Naive thymus-derived CD4-positive, alpha-beta T cell (primary cell): Measurements from ENCODE around the gene ARHGEF7. TPM values are rescaled to one million over a fixed set of nuclear protein-coding genes. Genes with fewer than 3 reads are reported as not detected.
A peak's percentile ranks its signal among the peaks of the same experiment; 100 is the strongest.

ENCODE experiments used
- ATAC-seq: fragments of 150-1000 bp; cut with Tn5 transposase; 2 replicates; pipeline ENCODE4 v1.10.0; 2021; ENCODE audit warnings: mild to moderate bottlenecking, moderate library complexity
- CTCF ChIA-PET: fragments of 350-600 bp; sonication (Branson Sonifier 250); formaldehyde crosslinking; loops from one replicate; lab custom pipeline; 2021; ENCODE audit warnings: antibody characterized with exemption; lab: Charles Lee
- POLR2A ChIA-PET: fragments of 350-600 bp; sonication (Branson Sonifier 250); formaldehyde crosslinking; loops from one replicate; lab custom pipeline; 2021; ENCODE audit warnings: antibody characterized with exemption, inconsistent platforms; lab: Charles Lee
- DNase-seq, 9 donors: peaks; one replicate each; pipeline versions ENCODE4 v3.0.0 to v3.0.0-alpha.2; 2020 to 2022; ENCODE audit warnings: mixed read lengths in 1 of 9
- H3K27ac ChIP-seq: one replicate; pipeline ENCODE4 v1.7.0; 2013; ENCODE audit warnings: mild to moderate bottlenecking, low read depth, low read length, moderate library complexity
- H3K27me3 ChIP-seq, 2 donors: one replicate each; pipeline ENCODE4 v1.7.0; 2013; ENCODE audit warnings: low read length in 2 of 2, mild to moderate bottlenecking in 2 of 2, moderate library complexity in 2 of 2; ENCODE audit not compliant: control insufficient read depth in 2 of 2, insufficient read depth in 2 of 2
- H3K36me3 ChIP-seq, 3 experiments: 1 replicate in 2 of 3; 2 replicates in 1 of 3; pipeline ENCODE4 v1.7.0; 2013; ENCODE audit warnings: low read length in 3 of 3, mild to moderate bottlenecking in 3 of 3, moderate library complexity in 1 of 3; ENCODE audit not compliant: insufficient read depth in 3 of 3, control insufficient read depth in 2 of 3
- H3K4me1 ChIP-seq, 2 donors: one replicate each; pipeline ENCODE4 v1.7.0; 2013; ENCODE audit warnings: low read length in 2 of 2, mild to moderate bottlenecking in 2 of 2, moderate library complexity in 1 of 2; ENCODE audit not compliant: control insufficient read depth in 2 of 2, insufficient read depth in 2 of 2
- H3K4me3 ChIP-seq: 2 replicates; pipeline ENCODE4 v1.7.0; 2013; ENCODE audit warnings: mild to moderate bottlenecking, low read length
- H3K9me3 ChIP-seq, 3 experiments: 1 replicate in 2 of 3; 2 replicates in 1 of 3; pipeline ENCODE4 v1.7.0; 2013; ENCODE audit warnings: low read length in 3 of 3; ENCODE audit not compliant: control insufficient read depth in 2 of 3
- H3K27ac Mint-ChIP-seq, 9 donors: one replicate each; pipeline ENCODE4 v1.8.0; 2020 to 2022; ENCODE audit warnings: mixed read lengths in 9 of 9, mild to moderate bottlenecking in 8 of 9, moderate library complexity in 5 of 9, inconsistent platforms in 2 of 9
- H3K27me3 Mint-ChIP-seq, 5 donors: one replicate each; pipeline ENCODE4 v1.8.0; 2021 to 2022; ENCODE audit warnings: mixed read lengths in 5 of 5, mild to moderate bottlenecking in 1 of 5
- H3K36me3 Mint-ChIP-seq, 5 donors: one replicate each; pipeline ENCODE4 v1.8.0; 2020 to 2022; ENCODE audit warnings: mixed read lengths in 5 of 5, mild to moderate bottlenecking in 3 of 5, inconsistent platforms in 1 of 5
- H3K4me1 Mint-ChIP-seq, 7 donors: one replicate each; pipeline ENCODE4 v1.8.0; 2020 to 2022; ENCODE audit warnings: mixed read lengths in 7 of 7, mild to moderate bottlenecking in 3 of 7, inconsistent platforms in 1 of 7
- H3K4me3 Mint-ChIP-seq, 10 donors: one replicate each; pipeline ENCODE4 v1.8.0; 2020 to 2022; ENCODE audit warnings: mild to moderate bottlenecking in 10 of 10, mixed read lengths in 10 of 10, moderate library complexity in 6 of 10, inconsistent platforms in 2 of 10
- H3K9me3 Mint-ChIP-seq, 11 donors: one replicate each; pipeline ENCODE4 v1.8.0; 2020 to 2022; ENCODE audit warnings: mixed read lengths in 11 of 11, mild to moderate bottlenecking in 4 of 11, inconsistent platforms in 1 of 11, moderate library complexity in 1 of 11
- intact Hi-C, 2 donors: fragments of 100-400 bp; cut with micrococcal nuclease; formaldehyde crosslinking; loops; one replicate each; pipeline ENCODE4 v1.15.1; 2023
- polyA plus RNA-seq, 2 donors: library from polyadenylated mRNA; unstranded; fragments of 300-500 nt; fragmentation: Illumina TruSeq; gene quantifications; one replicate each; pipeline ENCODE4 v1.2.3, GENCODE V29; 2021
- total RNA-seq, 6 experiments: library from RNA in 5 of 6; stranded (reverse) in 5 of 6; gene quantifications; 1 replicate in 5 of 6; 2 replicates in 1 of 6; pipeline ENCODE4 v1.2.3 and lab custom pipeline; 2021 to 2026

Gene ARHGEF7
- total and polyA plus RNA-seq, 7 experiments from 2014 or later = 10.0 to 84.0 (median 76.7) TPM

DNA sequence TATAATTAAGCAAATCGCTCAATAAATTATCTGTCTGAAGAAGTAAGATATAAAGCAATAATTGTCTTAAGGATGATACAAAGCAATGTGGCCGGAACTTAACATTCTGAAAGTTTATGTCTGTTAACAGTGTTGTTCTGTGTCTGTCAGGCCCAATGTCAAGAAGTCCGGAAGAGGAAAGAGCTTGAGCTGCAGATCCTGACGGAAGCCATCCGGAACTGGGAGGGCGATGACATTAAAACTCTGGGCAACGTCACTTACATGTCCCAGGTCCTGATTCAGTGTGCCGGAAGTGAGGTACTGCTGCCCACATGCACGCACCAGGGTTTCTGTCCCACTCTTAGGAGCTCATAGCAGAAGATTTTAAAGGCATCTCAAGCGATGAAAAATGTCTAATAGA lies 160.3 kb downstream of the ARHGEF7 start:
- H3K4me3 ChIP-seq = no peak overlapping the region
- H3K4me3 Mint-ChIP-seq = no peak overlapping the region
- peaks cover 4 to 85% (median 10%) of the 10 kb centered on the region in 3 experiments for H3K36me3 ChIP-seq
- no peaks in the 10 kb centered on the region for H3K27me3 ChIP-seq
- H3K9me3 ChIP-seq = no peaks in the 10 kb centered on the region
- ChIA-PET CTCF (no interaction called here), POLR2A (no interaction called here)
- ATAC-seq (no peak), DNase-seq (no peak)
- peak overlapping the region in 2 of 9 donors; percentile 16 to 34 for H3K27ac Mint-ChIP-seq
- H3K9me3 Mint-ChIP-seq = no peaks in the 10 kb centered on the region
- H3K27ac ChIP-seq = no peak overlapping the region
- H3K4me1 ChIP-seq = no peaks in the 10 kb centered on the region
- intact Hi-C loops = loop anchor here in 1 of 2 donors (10.0 kb wide), 1 partner anchor 129 kb away; no protein-coding TSS in a partner anchor
- peaks cover 9 to 68% (median 23%) of the 10 kb centered on the region in 5 donors for H3K36me3 Mint-ChIP-seq
- peaks cover 0 to 23% (median 0%) of the 10 kb centered on the region in 7 donors for H3K4me1 Mint-ChIP-seq
- H3K27me3 Mint-ChIP-seq = no peaks in the 10 kb centered on the region

DNA sequence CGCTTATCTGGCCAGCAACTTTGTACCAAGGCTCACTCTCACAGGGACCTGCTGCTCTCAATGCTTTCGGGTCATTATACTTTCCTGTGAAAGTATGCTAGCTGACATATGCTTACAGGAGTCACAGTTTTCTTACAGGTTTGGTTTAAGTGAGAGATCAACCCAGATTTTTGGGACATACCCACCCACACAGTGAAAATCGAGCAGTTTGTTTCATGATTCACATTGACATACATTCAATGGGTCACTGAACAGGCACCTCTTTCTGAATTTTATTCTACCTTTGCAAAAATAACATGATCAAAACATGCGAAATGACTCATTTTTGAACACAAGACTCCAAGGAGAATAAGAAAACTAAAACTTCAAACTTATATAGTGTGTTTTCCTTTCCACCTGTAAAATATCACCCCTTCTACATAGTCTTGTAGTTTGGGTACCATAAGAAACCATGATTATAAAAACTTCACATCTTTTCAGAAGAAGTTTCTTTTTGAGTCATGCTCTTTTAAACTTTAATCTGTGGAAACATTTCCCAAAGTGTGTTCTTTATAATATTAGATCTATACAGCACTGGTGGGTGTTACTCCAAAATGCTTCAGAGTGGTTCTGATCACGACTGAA lies 161.0 kb downstream of the ARHGEF7 start:
- DNase-seq (no peak), ATAC-seq (no peak)
- no peak overlapping the region for H3K27ac Mint-ChIP-seq
- ChIA-PET POLR2A (no interaction called here), CTCF (no interaction called here)
- Histone ChIP-seq H3K4me1 (no peaks in the 10 kb centered on the region), H3K27ac (no peak overlapping the region), H3K9me3 (no peaks in the 10 kb centered on the region), H3K4me3 (no peak overlapping the region), H3K36me3 (peaks cover 4 to 82% (median 10%) of the 10 kb centered on the region in 3 experiments), H3K27me3 (no peaks in the 10 kb centered on the region)
- H3K4me3 Mint-ChIP-seq = no peak overlapping the region
- intact Hi-C loops = loop anchor here in 1 of 2 donors (10.0 kb wide), 1 partner anchor 129 kb away; no protein-coding TSS in a partner anchor
- H3K36me3 Mint-ChIP-seq = peaks cover 8 to 72% (median 28%) of the 10 kb centered on the region in 5 donors
- no peaks in the 10 kb centered on the region for H3K9me3 Mint-ChIP-seq
- no peaks in the 10 kb centered on the region for H3K27me3 Mint-ChIP-seq
- H3K4me1 Mint-ChIP-seq = peaks cover 0 to 21% (median 0%) of the 10 kb centered on the region in 7 donors

GRCh38 chr13:111278258-111278657 lies 163.1 kb downstream of the ARHGEF7 start:
- no peaks in the 10 kb centered on the region for H3K27me3 Mint-ChIP-seq
- CTCF ChIA-PET = no interaction called here
- peak overlapping the region in 2 of 9 donors; percentile 43 to 49 for H3K27ac Mint-ChIP-seq
- no peaks in the 10 kb centered on the region for H3K9me3 ChIP-seq
- ATAC-seq = no peak
- POLR2A ChIA-PET = no interaction called here
- H3K4me3 ChIP-seq = no peak overlapping the region
- no peak for DNase-seq
- no peak overlapping the region for H3K27ac ChIP-seq
- H3K9me3 Mint-ChIP-seq = no peaks in the 10 kb centered on the region
- H3K36me3 Mint-ChIP-seq = peaks cover 6 to 78% (median 31%) of the 10 kb centered on the region in 5 donors
- no peaks in the 10 kb centered on the region for H3K4me1 ChIP-seq
- no peaks in the 10 kb centered on the region for H3K27me3 ChIP-seq
- peaks cover 4 to 86% (median 12%) of the 10 kb centered on the region in 3 experiments for H3K36me3 ChIP-seq
- H3K4me1 Mint-ChIP-seq = peaks cover 0 to 22% (median 0%) of the 10 kb centered on the region in 7 donors
- H3K4me3 Mint-ChIP-seq = no peak overlapping the region
- intact Hi-C loops = loop anchor here in 1 of 2 donors (10.0 kb wide), 1 partner anchor 127 kb away; no protein-coding TSS in a partner anchor

DNA sequence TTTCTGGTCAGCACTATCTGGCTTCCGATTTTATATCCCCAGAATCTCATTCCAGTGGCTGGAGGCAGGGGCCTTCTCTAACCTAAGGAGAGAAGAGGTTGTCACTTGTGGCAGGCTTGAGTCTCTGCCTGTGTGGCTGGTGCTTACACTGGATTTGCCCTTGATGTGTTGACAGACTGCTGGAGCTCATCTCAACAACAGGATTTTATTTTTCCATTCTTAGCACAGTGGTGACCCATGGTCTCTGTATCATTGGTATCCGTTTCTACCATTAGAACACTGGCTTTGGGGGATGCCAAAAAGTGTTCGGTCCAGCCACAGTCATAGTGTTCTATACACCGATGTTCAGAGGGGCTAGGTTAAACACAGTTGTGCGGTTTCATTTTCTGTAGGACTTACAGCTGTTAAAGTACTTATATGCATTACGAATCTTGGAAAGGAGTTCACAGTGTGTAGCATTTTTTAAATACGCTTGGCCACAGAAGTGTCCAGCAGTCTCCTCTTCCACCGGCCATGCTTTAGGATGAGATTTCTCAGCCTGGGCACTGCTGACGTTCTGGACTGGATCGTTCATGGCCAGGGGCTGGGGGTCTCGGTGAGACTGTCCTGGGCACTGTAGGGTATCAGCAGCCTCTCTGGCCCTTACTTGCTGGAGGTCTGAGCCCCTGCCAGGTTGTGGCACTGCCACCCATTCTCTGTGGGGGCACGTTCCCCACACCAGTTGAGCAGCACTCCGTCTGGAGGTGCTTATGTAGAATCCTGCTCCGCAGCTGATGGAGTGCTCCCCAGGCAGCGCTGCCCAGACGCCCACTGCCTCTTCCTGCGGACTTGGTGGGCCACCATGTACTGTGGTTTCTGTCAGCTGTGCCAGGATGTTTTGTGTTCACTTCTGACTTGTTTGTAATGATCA lies 163.9 kb downstream of the ARHGEF7 start:
- Histone ChIP-seq H3K36me3 (peaks cover 4 to 86% (median 12%) of the 10 kb centered on the region in 3 experiments), H3K4me3 (no peak overlapping the region), H3K27ac (no peak overlapping the region), H3K9me3 (no peaks in the 10 kb centered on the region), H3K4me1 (no peaks in the 10 kb centered on the region), H3K27me3 (no peaks in the 10 kb centered on the region)
- ChIA-PET POLR2A (no interaction called here), CTCF (no interaction called here)
- peaks cover 12 to 79% (median 38%) of the 10 kb centered on the region in 5 donors for H3K36me3 Mint-ChIP-seq
- DNase-seq = no peak
- no peaks in the 10 kb centered on the region for H3K9me3 Mint-ChIP-seq
- no peaks in the 10 kb centered on the region for H3K27me3 Mint-ChIP-seq
- ATAC-seq = no peak
- H3K27ac Mint-ChIP-seq = peak overlapping the region in 3 of 9 donors; percentile 43 to 65 (median 59)
- no peak overlapping the region for H3K4me3 Mint-ChIP-seq
- peaks cover 0 to 22% (median 0%) of the 10 kb centered on the region in 7 donors for H3K4me1 Mint-ChIP-seq
- intact Hi-C loops = loop anchor here in 1 of 2 donors (10.0 kb wide), 1 partner anchor 126 kb away; no protein-coding TSS in a partner anchor

DNA sequence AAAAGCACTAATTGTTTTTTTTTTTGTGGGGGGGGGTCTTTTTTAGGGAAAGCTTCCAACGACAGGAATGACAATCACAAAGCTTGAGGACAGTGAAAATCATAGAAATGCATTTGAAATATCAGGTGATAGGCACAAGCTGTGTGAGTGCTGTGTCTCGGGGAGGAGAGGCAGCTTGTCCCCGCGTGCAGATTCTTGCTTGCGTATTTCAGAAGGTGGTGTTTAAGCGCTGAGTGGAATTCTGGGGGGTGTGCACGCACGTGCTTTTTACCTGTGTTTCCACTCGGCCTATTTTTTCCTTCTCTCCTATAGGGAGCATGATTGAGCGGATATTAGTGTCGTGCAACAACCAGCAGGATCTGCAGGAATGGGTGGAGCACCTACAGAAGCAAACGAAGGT lies 165.1 kb downstream of the ARHGEF7 start:
- no peak overlapping the region for H3K4me3 Mint-ChIP-seq

GRCh38 chr13:111280681-111281585 lies 165.8 kb downstream of the ARHGEF7 start:
- Mint-ChIP-seq H3K27ac (peak overlapping the region in 1 of 9 donors; percentile 47), H3K4me1 (peaks cover 0 to 13% (median 0%) of the 10 kb centered on the region in 7 donors), H3K36me3 (peaks cover 14 to 77% (median 41%) of the 10 kb centered on the region in 5 donors), H3K27me3 (no peaks in the 10 kb centered on the region), H3K4me3 (no peak overlapping the region), H3K9me3 (peaks cover 0 to 1% (median 0%) of the 10 kb centered on the region in 11 donors)
- Histone ChIP-seq H3K9me3 (no peaks in the 10 kb centered on the region), H3K4me3 (no peak overlapping the region), H3K27ac (no peak overlapping the region), H3K27me3 (no peaks in the 10 kb centered on the region), H3K4me1 (no peaks in the 10 kb centered on the region), H3K36me3 (peaks cover 4 to 87% (median 17%) of the 10 kb centered on the region in 3 experiments)
- ChIA-PET POLR2A (no interaction called here), CTCF (no interaction called here)
- no peak for ATAC-seq
- intact Hi-C loops = no loop called here
- no peak for DNase-seq

More for the DNA sequence above, 165.1 kb downstream of the ARHGEF7 start:
- peaks cover 4 to 87% (median 17%) of the 10 kb centered on the region in 3 experiments for H3K36me3 ChIP-seq
- peaks cover 0 to 19% (median 0%) of the 10 kb centered on the region in 7 donors for H3K4me1 Mint-ChIP-seq
- H3K27ac ChIP-seq = no peak overlapping the region
- no peak overlapping the region for H3K27ac Mint-ChIP-seq
- H3K9me3 ChIP-seq = no peaks in the 10 kb centered on the region
- ChIA-PET CTCF (no interaction called here), POLR2A (no interaction called here)
- no peaks in the 10 kb centered on the region for H3K9me3 Mint-ChIP-seq
- H3K27me3 ChIP-seq = no peaks in the 10 kb centered on the region
- intact Hi-C loops = no loop called here
- DNase-seq (no peak), ATAC-seq (no peak)
- no peaks in the 10 kb centered on the region for H3K27me3 Mint-ChIP-seq
- H3K4me3 ChIP-seq = no peak overlapping the region
- no peaks in the 10 kb centered on the region for H3K4me1 ChIP-seq
- peaks cover 17 to 77% (median 41%) of the 10 kb centered on the region in 5 donors for H3K36me3 Mint-ChIP-seq
